ENCODE measurements around the gene TRPM5. TPM values are rescaled to one million over a fixed set of nuclear protein-coding genes. Genes with fewer than 3 reads are reported as not detected.

TRPM5 gene
- total RNA-seq, 1 donor from 2014 or later = not detected

DNA sequence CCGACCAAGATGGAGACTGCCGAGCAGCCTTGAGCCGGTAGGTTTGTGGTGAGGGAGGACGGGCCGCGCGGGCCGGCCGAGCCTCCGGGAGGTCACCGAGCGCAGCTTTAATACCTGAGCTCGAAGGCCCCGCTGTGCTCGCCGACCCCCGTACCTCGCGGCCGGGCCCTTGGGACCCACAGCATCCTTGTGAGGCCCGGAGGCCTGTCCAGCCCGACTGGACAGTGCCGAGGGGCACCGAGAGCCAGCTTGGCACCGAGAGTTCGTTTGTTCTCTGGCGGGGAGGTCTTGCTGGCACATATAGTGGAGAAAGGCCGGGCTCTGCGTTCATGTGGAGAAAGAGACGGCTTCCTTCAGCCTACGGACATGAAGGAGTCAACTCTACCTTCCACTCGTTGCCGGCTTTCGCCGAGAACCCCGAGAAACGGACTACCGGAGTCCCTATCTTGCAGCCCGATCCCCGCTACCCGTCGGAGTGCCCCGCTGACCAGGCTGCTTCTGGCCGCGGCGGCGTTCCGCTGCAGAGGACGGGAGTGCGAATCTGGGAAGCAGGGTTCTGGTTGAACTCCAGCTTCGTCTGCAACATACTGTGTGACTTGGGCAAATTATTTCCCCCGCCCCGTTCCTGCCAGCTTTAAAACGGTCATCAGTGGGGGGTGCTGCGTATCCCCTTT is 43.4 kb downstream of the TRPM5 start:
- intact Hi-C loops (cut with micrococcal nuclease) = no loop called here
- ATAC-seq = peak; percentile 6
- DNase-seq = no peak

DNA sequence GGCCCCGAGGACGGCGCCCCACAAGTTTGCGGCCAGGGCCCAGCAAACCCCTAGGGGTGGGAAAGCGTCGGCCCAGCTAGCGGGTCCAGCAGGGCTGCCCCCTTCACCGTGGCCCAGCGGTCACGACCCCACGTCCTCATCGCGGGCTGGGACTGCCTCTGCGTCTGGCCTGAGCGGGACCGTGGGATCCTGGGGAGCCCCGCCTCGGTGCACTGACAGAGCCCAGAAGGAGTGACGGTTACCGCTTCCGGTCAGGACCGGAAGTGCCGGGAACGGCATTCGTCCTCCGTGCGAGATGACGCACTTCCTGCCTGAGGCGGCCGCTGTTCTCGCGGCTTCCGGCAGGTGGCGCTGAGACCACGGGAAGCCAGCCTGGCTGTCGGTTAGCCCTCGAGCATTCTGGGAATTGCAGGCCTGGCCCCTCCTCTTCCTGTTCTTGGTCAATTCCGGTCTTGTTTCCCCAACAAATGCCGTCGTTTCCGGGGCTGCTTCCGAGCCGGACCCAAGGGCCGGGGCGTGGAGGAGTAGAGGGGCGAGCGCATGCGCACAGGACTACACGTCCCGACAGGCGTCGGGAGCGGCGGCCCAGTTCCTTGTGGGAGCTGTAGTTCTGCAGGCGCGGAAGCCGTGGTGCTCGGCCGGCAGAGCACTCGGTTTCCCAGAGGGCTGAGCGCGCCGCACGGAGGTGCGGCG is 44.1 kb downstream of the TRPM5 start, which contains the start of gene TSSC4:
Gene TSSC4 (plus strand): TSS at position 682 of the 693 bp plus-strand sequence. CDS start 1,884 bp downstream, outside the sequence.
- intact Hi-C loops (cut with micrococcal nuclease) = no loop called here
- DNase-seq = peak; percentile 100
- ATAC-seq = peak; percentile 92

DNA sequence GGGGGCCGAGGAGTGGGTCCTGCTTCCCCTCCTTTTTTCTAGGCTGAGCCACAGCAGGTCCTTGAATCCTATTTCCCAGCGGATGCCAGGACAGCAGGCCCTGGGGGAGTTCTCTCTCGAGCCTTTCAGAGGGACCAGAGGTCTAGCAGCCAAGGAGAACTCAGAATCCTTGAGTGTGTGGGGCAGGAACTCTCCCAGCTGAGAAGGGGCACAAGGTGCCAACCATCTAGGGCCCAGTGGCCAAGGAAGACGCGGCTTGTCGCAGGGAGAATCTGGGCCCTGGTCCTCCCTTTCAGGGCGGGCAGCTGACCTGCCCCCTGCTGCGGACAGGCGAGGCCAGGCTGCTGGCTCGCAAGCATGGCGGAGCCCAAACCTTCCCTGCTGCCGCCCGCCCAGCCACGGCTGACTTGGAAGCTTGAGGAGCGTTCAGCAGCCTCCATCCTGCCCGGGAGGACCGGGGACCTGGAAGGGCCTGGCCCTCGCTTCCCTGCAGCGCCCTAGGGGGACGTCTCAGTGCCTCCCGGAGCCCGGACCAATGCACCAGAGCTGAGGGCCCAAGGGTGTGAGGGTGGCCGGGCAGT is 44.7 kb downstream of the TRPM5 start:
- DNase-seq (no peak), ATAC-seq (no peak)
- intact Hi-C loops (cut with micrococcal nuclease) = no loop called here

- DNase-seq = no peak
- no peak for ATAC-seq
- intact Hi-C loops (cut with micrococcal nuclease) = no loop called here
Observed at GRCh38 chr11:2398664-2399355, 45.5 kb downstream of the TRPM5 start.

- intact Hi-C loops (cut with micrococcal nuclease) = no loop called here
- ATAC-seq (no peak), DNase-seq (no peak)
Observed at GRCh38 chr11:2397005-2397404, 47.3 kb downstream of the TRPM5 start.

GRCh38 chr11:2396471-2396870 is 47.8 kb downstream of the TRPM5 start:
- intact Hi-C loops (cut with micrococcal nuclease) = no loop called here
- DNase-seq (no peak), ATAC-seq (no peak)

GRCh38 chr11:2395856-2396255 is 48.5 kb downstream of the TRPM5 start:
- ATAC-seq = no peak
- DNase-seq = no peak
- intact Hi-C loops (cut with micrococcal nuclease) = no loop called here

DNA sequence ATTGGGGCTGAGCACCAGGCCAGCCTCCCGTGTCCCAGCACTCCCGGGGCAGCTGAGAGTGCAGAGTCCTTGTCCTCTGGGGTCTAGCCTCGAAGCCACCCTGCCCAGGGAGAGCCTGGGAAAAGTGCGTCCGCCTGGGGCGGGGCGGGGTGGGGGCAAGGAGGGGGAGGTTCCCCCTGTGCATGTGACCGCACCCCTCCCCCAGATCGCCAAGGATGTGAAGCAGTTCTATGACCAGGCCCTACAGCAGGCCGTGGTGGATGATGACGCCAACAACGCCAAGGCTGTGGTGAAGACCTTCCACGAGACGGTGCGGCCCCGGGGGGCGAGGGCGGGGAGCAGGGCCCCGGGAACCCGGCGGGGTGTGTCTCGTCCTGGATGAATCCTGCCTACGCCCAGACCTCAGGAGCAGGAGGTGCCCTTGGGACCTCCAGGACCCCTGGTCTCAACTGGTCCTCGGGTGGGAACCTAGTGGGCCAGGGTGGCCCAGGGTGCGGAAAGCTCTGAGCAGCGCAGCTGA is 49.0 kb downstream of the TRPM5 start:
- no peak for DNase-seq
- intact Hi-C loops (cut with micrococcal nuclease) = no loop called here
- ATAC-seq = no peak

- DNase-seq (no peak), ATAC-seq (no peak)
- intact Hi-C loops (cut with micrococcal nuclease) = no loop called here
Observed at GRCh38 chr11:2394818-2395105, 49.6 kb downstream of the TRPM5 start.

Other genes with a start within 250 kb of the TRPM5 start
- gene ASCL2, start 173.9 kb downstream of the TRPM5 start, total RNA-seq = 0.17 TPM
- gene C11orf21, start 142.6 kb downstream of the TRPM5 start, total RNA-seq = 66.5 TPM
- 19.9 TPM for gene TSPAN32, start 142.5 kb downstream of the TRPM5 start, total RNA-seq
- gene CD81, start 67.2 kb downstream of the TRPM5 start, total RNA-seq = 653 TPM
- 34.8 TPM for gene TSSC4, start 43.8 kb downstream of the TRPM5 start, total RNA-seq
- 49.7 TPM for gene KCNQ1, start 494 bp upstream of the TRPM5 start, total RNA-seq